Psoas muscle (tissue), 8 donors: ENCODE measurements around the gene TNFAIP3. TPM values are rescaled to one million over a fixed set of nuclear protein-coding genes. Genes with fewer than 3 reads are reported as not detected.

Source experiments
- ATAC-seq, 4 donors: fragments of 200-7000 bp; cut with Tn5 transposase; one replicate each; pipeline ENCODE4 v1.9.1; 2020; ENCODE audit warnings: moderate library complexity in 3 of 4, mild to moderate bottlenecking in 2 of 4
- DNase-seq, 2 donors: peaks; one replicate each; pipeline ENCODE4 v3.0.0-alpha.2; 2020
- H3K27ac ChIP-seq: fragments of 200-600 bp; one replicate; pipeline ENCODE4 v1.8.0; 2022
- H3K27me3 ChIP-seq, 3 donors: fragments of 200-600 bp in 1 of 3; one replicate each; pipeline versions ENCODE4 v1.6.1 to v1.8.0; 2013 to 2022; ENCODE audit warnings: low read length in 2 of 3, mild to moderate bottlenecking in 2 of 3, moderate library complexity in 1 of 3; ENCODE audit not compliant: insufficient read depth in 3 of 3
- H3K36me3 ChIP-seq, 2 donors: fragments of 200-600 bp in 1 of 2; one replicate each; pipeline versions ENCODE4 v1.6.1 to v1.8.0; 2013 to 2022; ENCODE audit warnings: low read depth in 1 of 2, mild to moderate bottlenecking in 1 of 2, moderate library complexity in 1 of 2; ENCODE audit not compliant: insufficient read depth in 1 of 2
- H3K4me1 ChIP-seq: fragments of 200-600 bp; one replicate; pipeline ENCODE4 v1.8.0; 2022
- H3K4me3 ChIP-seq: fragments of 200-600 bp; one replicate; pipeline ENCODE4 v1.8.0; 2022; ENCODE audit warnings: mild to moderate bottlenecking
- H3K9me3 ChIP-seq: fragments of 200-600 bp; one replicate; pipeline ENCODE4 v1.8.0; 2022
- CTCF ChIP-seq: fragments of 200-600 bp; IDR thresholded peaks from one replicate; pipeline ENCODE4 v1.8.0; 2022; ENCODE audit warnings: antibody characterized with exemption
- WGBS, 3 donors: extraction: QIAGEN DNeasy Blood & Tissue Kit; methylation state at CpG; one replicate each; pipeline versions ENCODE4 v1.1.6 to v1.1.7; 2013; 5-methylcytosine and 5-hydroxymethylcytosine counted together
- intact Hi-C, 2 donors: fragments of 100-400 bp; cut with DNase I; formaldehyde crosslinking; loops; one replicate each; pipeline versions ENCODE4 v1.11.0 to v1.14.2; 2022
- long read RNA-seq, 2 donors: library from polyadenylated mRNA; unstranded; transcript quantifications; one replicate each; pipeline ENCODE4 v2.0.0, GENCODE V29; 2021
- polyA plus RNA-seq, 3 donors: library from polyadenylated mRNA; stranded (reverse); fragments of 200-250 nt; gene quantifications; one replicate each; pipeline ENCODE4 v1.2.3, GENCODE V29; 2013
- total RNA-seq, 4 donors: library from RNA; stranded (reverse); fragmentation: NEBNext Ultra II Directional in 2 of 4; extraction: Animal tissue kit (Norgen Biotek cat#: 25700) in 2 of 4; gene quantifications; one replicate each; pipeline versions ENCODE4 v1.2.1 to v1.2.4, GENCODE V29; 2021 to 2023
- donor health status: healthy with polysubstance abuse.
- donor health status: DM: no; HTN: no; CAD: no; lungs with moderate emphysema.
- donor health status: Bipolar disorder and iron deficiency.
- donor health status: healthy.
- donor health status: DM: yes; HTN: yes; CAD: no.
- donor health status: DM: no; HTN: no; CAD: no.
- donor health status: DM: no; HTN: no; CAD: no.
- donor health status: DM: yes; HTN: yes; CAD: no.

Gene TNFAIP3
- total RNA-seq, result 10 to 100 TPM in 2 of 4 donors, 1 to 10 TPM in 2; 4.0 to 12.8 (median 8.3) TPM
- 1 to 10 TPM; 2.0 to 4.3 (median 2.8) TPM for polyA plus RNA-seq
- long read RNA-seq, donor 1, partial matches to known transcripts, result 3 of 4 reads
- long read RNA-seq, donor 1, other reads (novel, unspliced or antisense), result 1 of 4 reads
- long read RNA-seq, donor 2, partial matches to known transcripts, result 2 of 2 reads
- long read RNA-seq, donor 2, other reads (novel, unspliced or antisense), result 0 of 2 reads

GRCh38 chr6:137866914-137867684, at the start of gene TNFAIP3:
TNFAIP3 (plus strand) TSS chr6:137867259; CDS start chr6:137871228, 3,969 bp downstream.
- Histone ChIP-seq H3K9me3 (no peaks in the 10 kb centered on the region), H3K36me3 (peaks cover 0 to 10% of the 10 kb centered on the region in 2 donors), H3K4me1 (peaks cover 39% of the 10 kb centered on the region), H3K27me3 (no peaks in the 10 kb centered on the region), H3K4me3 (peak within 1 kb of the TSS; percentile 80), H3K27ac (peak within 1 kb of the TSS; percentile 97)
- ATAC-seq (peak; percentile 92 to 95 (median 92)), DNase-seq (peak; percentile 95 to 97)
- peak; percentile 95 for TF ChIP-seq CTCF
- 0 to 1% (median 1%) methylated on average over 66 to 87 of the region's 87 CpGs for WGBS, 3 donors
- intact Hi-C loops, result loop anchor here (1.0 to 10.0 kb wide), 4 partner anchors 80 to 652 kb away; partner anchors contain the start of gene IFNGR1 (in 2 of the 2)

- ATAC-seq, result no peak
- no peaks in the 10 kb centered on the region for H3K36me3 ChIP-seq
- 91 to 94% (median 94%) methylated on average over 3 of the region's 3 CpGs for WGBS, 3 donors
- no peak overlapping the region for H3K27ac ChIP-seq
- H3K9me3 ChIP-seq, result no peaks in the 10 kb centered on the region
- no peaks in the 10 kb centered on the region for H3K4me1 ChIP-seq
- no peaks in the 10 kb centered on the region for H3K27me3 ChIP-seq
- no peak overlapping the region for H3K4me3 ChIP-seq
- no peak for TF ChIP-seq CTCF
- DNase-seq, result no peak
- intact Hi-C loops, result no loop called here
Measured at GRCh38 chr6:137818440-137818839, 48.6 kb upstream of the TNFAIP3 start.

- Histone ChIP-seq H3K36me3 (no peaks in the 10 kb centered on the region), H3K4me1 (no peaks in the 10 kb centered on the region), H3K9me3 (no peaks in the 10 kb centered on the region), H3K4me3 (no peak overlapping the region), H3K27me3 (no peaks in the 10 kb centered on the region), H3K27ac (no peak overlapping the region)
- ATAC-seq (no peak), DNase-seq (no peak)
- WGBS, 3 donors, result 63 to 64% (median 63%) methylated on average over 2 of the region's 2 CpGs
- intact Hi-C loops, result no loop called here
- TF ChIP-seq CTCF, result no peak
Measured at GRCh38 chr6:137819740-137820139, 47.3 kb upstream of the TNFAIP3 start.

- DNase-seq (no peak), ATAC-seq (no peak)
- H3K4me3 ChIP-seq, result no peak overlapping the region
- intact Hi-C loops, result no loop called here
- WGBS, 3 donors, result 82 to 89% (median 87%) methylated on average over 2 of the region's 2 CpGs
- H3K27ac ChIP-seq, result no peak overlapping the region
- H3K36me3 ChIP-seq, result no peaks in the 10 kb centered on the region
- no peak for TF ChIP-seq CTCF
- H3K9me3 ChIP-seq, result no peaks in the 10 kb centered on the region
- H3K27me3 ChIP-seq, result no peaks in the 10 kb centered on the region
- no peaks in the 10 kb centered on the region for H3K4me1 ChIP-seq
Measured at GRCh38 chr6:137820425-137820824, 46.6 kb upstream of the TNFAIP3 start.
